Liver (tissue), 9 donors: Measurements from ENCODE around the gene TRMT61A. TPM values are rescaled to one million over a fixed set of nuclear protein-coding genes. Genes with fewer than 3 reads are reported as not detected.

Experiments used
- DNase-seq: peaks from one replicate; pipeline ENCODE4 v3.0.0-alpha.2; 2017; ENCODE audit warnings: low spot score
- H3K27ac ChIP-seq, 2 donors: one replicate each; pipeline ENCODE4 v1.7.0; 2013; ENCODE audit warnings: inconsistent platforms in 2 of 2, low read length in 2 of 2, control low read depth in 1 of 2, low read depth in 1 of 2, mild to moderate bottlenecking in 1 of 2
- H3K27me3 ChIP-seq, 4 donors: one replicate each; pipeline versions ENCODE4 v1.6.1 to v1.7.0; 2013; ENCODE audit warnings: low read length in 3 of 4, inconsistent platforms in 1 of 4, mild to moderate bottlenecking in 1 of 4, moderate library complexity in 1 of 4; ENCODE audit not compliant: control insufficient read depth in 4 of 4, insufficient read depth in 4 of 4
- H3K36me3 ChIP-seq, 4 donors: one replicate each; pipeline versions ENCODE4 v1.6.1 to v1.7.0; 2013; ENCODE audit warnings: low read length in 3 of 4, mild to moderate bottlenecking in 3 of 4, low read depth in 1 of 4, moderate library complexity in 1 of 4; ENCODE audit not compliant: control insufficient read depth in 4 of 4, insufficient read depth in 3 of 4
- H3K4me1 ChIP-seq, 4 donors: one replicate each; pipeline versions ENCODE4 v1.6.1 to v1.7.0; 2013; ENCODE audit warnings: low read length in 3 of 4, mild to moderate bottlenecking in 3 of 4, moderate library complexity in 1 of 4; ENCODE audit not compliant: control insufficient read depth in 4 of 4, insufficient read depth in 4 of 4
- H3K4me3 ChIP-seq, 3 donors: one replicate each; pipeline versions ENCODE4 v1.6.1 to v1.7.0; 2013; ENCODE audit warnings: low read length in 3 of 3, control low read depth in 1 of 3, low read depth in 1 of 3, mild to moderate bottlenecking in 1 of 3
- H3K9ac ChIP-seq, 2 donors: one replicate each; pipeline ENCODE4 v1.7.0; 2013; ENCODE audit warnings: low read length in 2 of 2, mild to moderate bottlenecking in 2 of 2, moderate library complexity in 2 of 2, control low read depth in 1 of 2, low read depth in 1 of 2
- H3K9me3 ChIP-seq, 4 donors: one replicate each; pipeline versions ENCODE4 v1.6.1 to v1.7.0; 2013; ENCODE audit warnings: low read length in 3 of 4; ENCODE audit not compliant: control insufficient read depth in 4 of 4
- EGR1 ChIP-seq, 2 donors: IDR thresholded peaks; 2 replicates each; pipeline ENCODE4 v1.6.1; 2016 to 2018; ENCODE audit warnings: antibody characterized with exemption in 2 of 2, low read depth in 2 of 2
- FOXA1 ChIP-seq: IDR thresholded peaks from 2 replicates; pipeline ENCODE4 v1.6.1; 2016; ENCODE audit warnings: antibody characterized with exemption
- FOXA2 ChIP-seq: IDR thresholded peaks from 2 replicates; pipeline ENCODE4 v1.6.1; 2016; ENCODE audit warnings: antibody characterized with exemption
- GABPA ChIP-seq, 2 donors: IDR thresholded peaks in 1 of 2; conservative IDR thresholded peaks in 1 of 2; 2 replicates each; pipeline ENCODE4 v1.6.1; 2016; ENCODE audit warnings: antibody characterized with exemption in 2 of 2, mild to moderate bottlenecking in 1 of 2, moderate library complexity in 1 of 2
- HNF4A ChIP-seq, 2 donors: conservative IDR thresholded peaks; 2 replicates each; pipeline ENCODE4 v1.6.1; 2016; ENCODE audit warnings: antibody characterized with exemption in 2 of 2, mild to moderate bottlenecking in 2 of 2
- JUND ChIP-seq, 2 donors: IDR thresholded peaks; 2 replicates each; pipeline ENCODE4 v1.6.1; 2016; ENCODE audit warnings: antibody characterized with exemption in 2 of 2
- MAX ChIP-seq: IDR thresholded peaks from 2 replicates; pipeline ENCODE4 v1.6.1; 2016; ENCODE audit warnings: antibody characterized with exemption
- NR2F2 ChIP-seq: IDR thresholded peaks from 2 replicates; pipeline ENCODE4 v1.6.1; 2016; ENCODE audit warnings: antibody characterized with exemption
- RAD21 ChIP-seq, 2 donors: IDR thresholded peaks; 2 replicates each; pipeline ENCODE4 v1.6.1; 2016; ENCODE audit warnings: antibody characterized with exemption in 2 of 2, mild to moderate bottlenecking in 2 of 2
- RXRA ChIP-seq, 2 donors: IDR thresholded peaks; 2 replicates each; pipeline ENCODE4 v1.6.1; 2017 to 2018; ENCODE audit warnings: antibody characterized with exemption in 2 of 2, mild to moderate bottlenecking in 1 of 2
- SP1 ChIP-seq: IDR thresholded peaks from 2 replicates; pipeline ENCODE4 v1.6.1; 2018; ENCODE audit warnings: antibody characterized with exemption, mild to moderate bottlenecking
- TAF1 ChIP-seq: conservative IDR thresholded peaks from 2 replicates; pipeline ENCODE4 v1.6.1; 2016; ENCODE audit warnings: antibody characterized with exemption, mild to moderate bottlenecking
- YY1 ChIP-seq: IDR thresholded peaks from 2 replicates; pipeline ENCODE4 v1.6.1; 2016; ENCODE audit warnings: antibody characterized with exemption, mild to moderate bottlenecking
- ZBTB33 ChIP-seq: IDR thresholded peaks from 2 replicates; pipeline ENCODE4 v1.6.1; 2016; ENCODE audit warnings: antibody characterized with exemption
- WGBS: extraction: QIAGEN DNeasy Blood & Tissue Kit; methylation state at CpG from one replicate; pipeline ENCODE4 v1.1.7; 2013; 5-methylcytosine and 5-hydroxymethylcytosine counted together
- polyA plus RNA-seq, 2 donors: library from polyadenylated mRNA; stranded (reverse) in 1 of 2; unstranded in 1 of 2; fragments of 200-250 nt in 1 of 2; fragments of >200 nt in 1 of 2; fragmentation: Nextera tagmentation in 1 of 2; extraction: Ambion mirVana in 1 of 2; gene quantifications; one replicate each; pipeline versions ENCODE4 v1.2.1 to v1.2.3, GENCODE V29; 2013 to 2015
- total RNA-seq, 2 donors: library from RNA; depleted of rRNA; stranded (reverse); fragments of >200 nt; gene quantifications; one replicate each; pipeline ENCODE4 v1.2.3, GENCODE V29; 2014
- TF ChIP-seq, protein P1 (sequence below): fragments of 150-350 bp; IDR thresholded peaks from 2 replicates; pipeline ENCODE4 v1.5.1; 2017; ENCODE audit warnings: improper control_type of control experiment, low read depth, low read length; ENCODE audit not compliant: missing input control
- TF ChIP-seq, protein P2 (sequence below): IDR thresholded peaks from 2 replicates; pipeline ENCODE4 v1.6.1; 2016; ENCODE audit warnings: antibody characterized with exemption, mild to moderate bottlenecking
- TF ChIP-seq, protein P3 (sequence below): IDR thresholded peaks from 2 replicates; pipeline ENCODE4 v1.6.1; 2016; ENCODE audit warnings: antibody characterized with exemption
- donor health status: healthy.
- donor health status: healthy.
- donor health status: healthy.
- donor health status: healthy.
- donor health status: healthy.

The TRMT61A gene
- total and polyA plus RNA-seq, 4 donors: 4.1 to 8.0 (median 6.5) TPM

- Histone ChIP-seq H3K4me3 (no peak overlapping the region), H3K9me3 (no peaks in the 10 kb centered on the region), H3K27me3 (no peaks in the 10 kb centered on the region), H3K36me3 (no peaks in the 10 kb centered on the region), H3K9ac (no peak overlapping the region), H3K4me1 (peaks cover 26 to 81% (median 46%) of the 10 kb centered on the region in 4 donors), H3K27ac (no peak overlapping the region)
- DNase-seq: no peak
- TF ChIP-seq GABPA (IDR thresholded peaks at IDR 0.05 in 1 of 2, conservative IDR thresholded peaks at IDR 0.05 in 1 of 2) (no peak), JUND (IDR thresholded peaks at IDR 0.05) (no peak), FOXA2 (no peak), ZBTB33 (no peak), TAF1 (no peak), EGR1 (IDR thresholded peaks at IDR 0.05; ENCODE audit: low read depth in 2 of 2) (no peak), HNF4A (conservative IDR thresholded peaks at IDR 0.05) (no peak), RXRA (IDR thresholded peaks at IDR 0.05) (no peak), RAD21 (IDR thresholded peaks at IDR 0.05) (no peak), FOXA1 (no peak), NR2F2 (no peak), MAX (no peak), YY1 (no peak), SP1 (no peak)
- TF ChIP-seq, protein P1, sequence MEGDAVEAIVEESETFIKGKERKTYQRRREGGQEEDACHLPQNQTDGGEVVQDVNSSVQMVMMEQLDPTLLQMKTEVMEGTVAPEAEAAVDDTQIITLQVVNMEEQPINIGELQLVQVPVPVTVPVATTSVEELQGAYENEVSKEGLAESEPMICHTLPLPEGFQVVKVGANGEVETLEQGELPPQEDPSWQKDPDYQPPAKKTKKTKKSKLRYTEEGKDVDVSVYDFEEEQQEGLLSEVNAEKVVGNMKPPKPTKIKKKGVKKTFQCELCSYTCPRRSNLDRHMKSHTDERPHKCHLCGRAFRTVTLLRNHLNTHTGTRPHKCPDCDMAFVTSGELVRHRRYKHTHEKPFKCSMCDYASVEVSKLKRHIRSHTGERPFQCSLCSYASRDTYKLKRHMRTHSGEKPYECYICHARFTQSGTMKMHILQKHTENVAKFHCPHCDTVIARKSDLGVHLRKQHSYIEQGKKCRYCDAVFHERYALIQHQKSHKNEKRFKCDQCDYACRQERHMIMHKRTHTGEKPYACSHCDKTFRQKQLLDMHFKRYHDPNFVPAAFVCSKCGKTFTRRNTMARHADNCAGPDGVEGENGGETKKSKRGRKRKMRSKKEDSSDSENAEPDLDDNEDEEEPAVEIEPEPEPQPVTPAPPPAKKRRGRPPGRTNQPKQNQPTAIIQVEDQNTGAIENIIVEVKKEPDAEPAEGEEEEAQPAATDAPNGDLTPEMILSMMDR: no peak
- TF ChIP-seq, protein P2, sequence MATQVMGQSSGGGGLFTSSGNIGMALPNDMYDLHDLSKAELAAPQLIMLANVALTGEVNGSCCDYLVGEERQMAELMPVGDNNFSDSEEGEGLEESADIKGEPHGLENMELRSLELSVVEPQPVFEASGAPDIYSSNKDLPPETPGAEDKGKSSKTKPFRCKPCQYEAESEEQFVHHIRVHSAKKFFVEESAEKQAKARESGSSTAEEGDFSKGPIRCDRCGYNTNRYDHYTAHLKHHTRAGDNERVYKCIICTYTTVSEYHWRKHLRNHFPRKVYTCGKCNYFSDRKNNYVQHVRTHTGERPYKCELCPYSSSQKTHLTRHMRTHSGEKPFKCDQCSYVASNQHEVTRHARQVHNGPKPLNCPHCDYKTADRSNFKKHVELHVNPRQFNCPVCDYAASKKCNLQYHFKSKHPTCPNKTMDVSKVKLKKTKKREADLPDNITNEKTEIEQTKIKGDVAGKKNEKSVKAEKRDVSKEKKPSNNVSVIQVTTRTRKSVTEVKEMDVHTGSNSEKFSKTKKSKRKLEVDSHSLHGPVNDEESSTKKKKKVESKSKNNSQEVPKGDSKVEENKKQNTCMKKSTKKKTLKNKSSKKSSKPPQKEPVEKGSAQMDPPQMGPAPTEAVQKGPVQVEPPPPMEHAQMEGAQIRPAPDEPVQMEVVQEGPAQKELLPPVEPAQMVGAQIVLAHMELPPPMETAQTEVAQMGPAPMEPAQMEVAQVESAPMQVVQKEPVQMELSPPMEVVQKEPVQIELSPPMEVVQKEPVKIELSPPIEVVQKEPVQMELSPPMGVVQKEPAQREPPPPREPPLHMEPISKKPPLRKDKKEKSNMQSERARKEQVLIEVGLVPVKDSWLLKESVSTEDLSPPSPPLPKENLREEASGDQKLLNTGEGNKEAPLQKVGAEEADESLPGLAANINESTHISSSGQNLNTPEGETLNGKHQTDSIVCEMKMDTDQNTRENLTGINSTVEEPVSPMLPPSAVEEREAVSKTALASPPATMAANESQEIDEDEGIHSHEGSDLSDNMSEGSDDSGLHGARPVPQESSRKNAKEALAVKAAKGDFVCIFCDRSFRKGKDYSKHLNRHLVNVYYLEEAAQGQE: no peak
- TF ChIP-seq, protein P3, sequence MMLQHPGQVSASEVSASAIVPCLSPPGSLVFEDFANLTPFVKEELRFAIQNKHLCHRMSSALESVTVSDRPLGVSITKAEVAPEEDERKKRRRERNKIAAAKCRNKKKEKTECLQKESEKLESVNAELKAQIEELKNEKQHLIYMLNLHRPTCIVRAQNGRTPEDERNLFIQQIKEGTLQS: no peak
- WGBS: 93% methylated on average over 1 of the region's 1 CpG
These were observed 2.1 kb upstream of the TRMT61A start for GRCh38 chr14:103526914-103527248.
